CD4-positive, alpha-beta memory T cell (primary cell): Measurements from ENCODE around the gene MPP3. TPM values are rescaled to one million over a fixed set of nuclear protein-coding genes. Genes with fewer than 3 reads are reported as not detected.

Experiments used
- CTCF ChIA-PET: fragments of 350-600 bp; sonication (Branson Sonifier 250); formaldehyde crosslinking; loops from one replicate; lab custom pipeline; 2021; ENCODE audit warnings: inconsistent platforms; ENCODE audit not compliant: partially characterized antibody; lab: Charles Lee
- POLR2A ChIA-PET: fragments of 350-600 bp; sonication (Branson Sonifier 250); formaldehyde crosslinking; loops from one replicate; lab custom pipeline; 2021; ENCODE audit not compliant: partially characterized antibody; lab: Charles Lee
- DNase-seq, 5 donors: peaks; one replicate each; pipeline versions ENCODE4 v3.0.0 to v3.0.0-alpha.2; 2020 to 2022; ENCODE audit warnings: mixed read lengths in 1 of 5
- H3K27ac ChIP-seq: one replicate; pipeline ENCODE4 v1.7.0; 2013; ENCODE audit warnings: low read depth, low read length
- H3K27me3 ChIP-seq: 2 replicates; pipeline ENCODE4 v1.7.0; 2013; ENCODE audit warnings: mild to moderate bottlenecking, low read length, moderate library complexity; ENCODE audit not compliant: insufficient read depth
- H3K36me3 ChIP-seq: 2 replicates; pipeline ENCODE4 v1.7.0; 2013; ENCODE audit warnings: mild to moderate bottlenecking, low read length, moderate library complexity; ENCODE audit not compliant: insufficient read depth
- H3K4me1 ChIP-seq: 2 replicates; pipeline ENCODE4 v1.7.0; 2013; ENCODE audit warnings: mild to moderate bottlenecking, low read length, moderate library complexity; ENCODE audit not compliant: insufficient read depth
- H3K4me3 ChIP-seq, 2 donors: one replicate each; pipeline ENCODE4 v1.7.0; 2013; ENCODE audit warnings: low read length in 2 of 2, mild to moderate bottlenecking in 1 of 2
- H3K9me3 ChIP-seq, 2 donors: one replicate each; pipeline ENCODE4 v1.7.0; 2013; ENCODE audit warnings: low read length in 2 of 2, control low read depth in 1 of 2; ENCODE audit not compliant: control insufficient read depth in 1 of 2
- H3K27ac Mint-ChIP-seq, 7 donors: one replicate each; pipeline ENCODE4 v1.8.0; 2020 to 2021; ENCODE audit warnings: mixed read lengths in 7 of 7, mild to moderate bottlenecking in 6 of 7, inconsistent platforms in 3 of 7, moderate library complexity in 3 of 7
- H3K27me3 Mint-ChIP-seq, 2 donors: one replicate each; pipeline ENCODE4 v1.8.0; 2020 to 2021; ENCODE audit warnings: mixed read lengths in 2 of 2
- H3K36me3 Mint-ChIP-seq, 2 donors: one replicate each; pipeline ENCODE4 v1.8.0; 2020 to 2021; ENCODE audit warnings: mixed read lengths in 2 of 2, inconsistent platforms in 1 of 2, mild to moderate bottlenecking in 1 of 2
- H3K4me1 Mint-ChIP-seq, 4 donors: one replicate each; pipeline ENCODE4 v1.8.0; 2020 to 2021; ENCODE audit warnings: mixed read lengths in 4 of 4, mild to moderate bottlenecking in 1 of 4
- H3K4me3 Mint-ChIP-seq, 8 donors: one replicate each; pipeline ENCODE4 v1.8.0; 2020 to 2021; ENCODE audit warnings: mixed read lengths in 8 of 8, mild to moderate bottlenecking in 7 of 8, moderate library complexity in 6 of 8, inconsistent platforms in 3 of 8
- H3K9me3 Mint-ChIP-seq, 8 donors: one replicate each; pipeline ENCODE4 v1.8.0; 2020 to 2021; ENCODE audit warnings: mixed read lengths in 8 of 8, mild to moderate bottlenecking in 5 of 8, inconsistent platforms in 3 of 8, moderate library complexity in 1 of 8
- intact Hi-C: fragments of 100-400 bp; cut with micrococcal nuclease; formaldehyde crosslinking; loops from one replicate; pipeline ENCODE4 v1.15.1; 2023
- polyA plus RNA-seq, 2 donors: library from polyadenylated mRNA; unstranded; fragments of 300-500 nt; fragmentation: Illumina TruSeq; gene quantifications; one replicate each; pipeline ENCODE4 v1.2.3, GENCODE V29; 2021
- total RNA-seq, 2 experiments: library from RNA; stranded (reverse); gene quantifications; one replicate each; pipeline ENCODE4 v1.2.3, GENCODE V29; 2021

MPP3 gene
- total and polyA plus RNA-seq, 4 experiments from 2014 or later = 0.30 to 0.32 TPM; not detected in 2

DNA sequence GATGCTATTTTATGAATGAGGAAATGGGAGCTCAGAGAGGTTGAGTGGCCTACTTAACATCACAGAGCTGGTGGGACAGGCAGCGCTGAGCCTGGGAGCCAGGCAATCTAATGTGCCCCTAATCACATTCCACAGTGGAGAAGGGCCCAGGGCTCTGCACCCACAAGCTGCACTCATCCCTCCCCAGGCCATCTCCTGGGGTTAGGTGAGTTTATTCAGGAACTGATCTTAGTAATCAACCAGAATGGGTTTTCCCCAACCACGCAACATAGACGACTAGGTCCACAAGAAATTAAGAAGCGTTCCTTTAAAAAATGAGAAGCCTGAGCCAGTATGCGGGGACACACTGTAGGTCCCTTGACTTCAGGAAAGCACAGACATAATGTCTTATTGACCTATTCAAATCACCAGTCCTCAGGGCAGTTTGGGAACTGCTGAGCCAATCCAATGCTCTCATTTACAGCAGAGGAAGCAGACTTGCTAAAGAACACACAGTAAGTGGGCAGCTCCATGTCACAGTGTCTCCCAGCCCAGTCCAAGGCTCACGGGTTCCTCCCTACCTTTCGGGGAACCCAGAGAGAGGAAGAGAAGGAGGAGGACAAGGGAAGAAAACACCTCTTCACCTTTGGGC lies 2.3 kb downstream of the MPP3 start:
- Histone ChIP-seq H3K4me1 (peaks cover 13% of the 10 kb centered on the region), H3K4me3 (no peak overlapping the region), H3K9me3 (no peaks in the 10 kb centered on the region), H3K36me3 (no peaks in the 10 kb centered on the region), H3K27ac (no peak overlapping the region), H3K27me3 (peaks cover 13% of the 10 kb centered on the region)
- CTCF ChIA-PET = interaction anchor here (0.6 to 1.6 kb wide), 2 partner anchors 16 to 534 kb away, joined by 4 to 6 read pairs; partner anchors contain the start of gene CD300LG
- Mint-ChIP-seq H3K36me3 (no peaks in the 10 kb centered on the region), H3K9me3 (no peaks in the 10 kb centered on the region), H3K4me3 (peak overlapping the region in 7 of 8 donors; percentile 32 to 80 (median 58)), H3K4me1 (peaks cover 5 to 27% (median 17%) of the 10 kb centered on the region in 4 donors), H3K27ac (peak overlapping the region in 2 of 7 donors; percentile 43 to 55), H3K27me3 (peaks cover 9 to 16% of the 10 kb centered on the region in 2 donors)
- POLR2A ChIA-PET = no interaction called here
- intact Hi-C loops = no loop called here
- no peak for DNase-seq

GRCh38 chr17:43829738-43830137 lies 3.2 kb downstream of the MPP3 start:
- POLR2A ChIA-PET = no interaction called here
- peaks cover 5 to 27% (median 17%) of the 10 kb centered on the region in 4 donors for H3K4me1 Mint-ChIP-seq
- no peaks in the 10 kb centered on the region for H3K9me3 Mint-ChIP-seq
- CTCF ChIA-PET = interaction anchor here (1.6 kb wide), 1 partner anchor 17 kb away, joined by 6 read pairs; the partner anchor contains the start of gene CD300LG
- no peak overlapping the region for H3K4me3 Mint-ChIP-seq
- Histone ChIP-seq H3K27me3 (peaks cover 13% of the 10 kb centered on the region), H3K4me1 (peaks cover 13% of the 10 kb centered on the region), H3K9me3 (no peaks in the 10 kb centered on the region), H3K36me3 (no peaks in the 10 kb centered on the region), H3K4me3 (no peak overlapping the region), H3K27ac (no peak overlapping the region)
- peaks cover 9 to 16% of the 10 kb centered on the region in 2 donors for H3K27me3 Mint-ChIP-seq
- intact Hi-C loops = no loop called here
- no peaks in the 10 kb centered on the region for H3K36me3 Mint-ChIP-seq
- DNase-seq = no peak
- H3K27ac Mint-ChIP-seq = no peak overlapping the region

GRCh38 chr17:43827596-43827995 lies 5.3 kb downstream of the MPP3 start:
- DNase-seq = no peak
- H3K4me3 Mint-ChIP-seq = no peak overlapping the region
- ChIA-PET POLR2A (interaction anchor here (0.5 kb wide), 1 partner anchor 9 kb away, joined by 3 read pairs; no protein-coding TSS in a partner anchor), CTCF (interaction anchor here (1.8 kb wide), 1 partner anchor 19 kb away, joined by 7 read pairs; the partner anchor contains the start of gene CD300LG)
- H3K27me3 ChIP-seq = no peaks in the 10 kb centered on the region
- no peak overlapping the region for H3K4me3 ChIP-seq
- peaks cover 2 to 5% of the 10 kb centered on the region in 2 donors for H3K27me3 Mint-ChIP-seq
- no peaks in the 10 kb centered on the region for H3K36me3 ChIP-seq
- H3K27ac ChIP-seq = no peak overlapping the region
- no peaks in the 10 kb centered on the region for H3K9me3 ChIP-seq
- H3K4me1 ChIP-seq = peaks cover 5% of the 10 kb centered on the region
- H3K36me3 Mint-ChIP-seq = no peaks in the 10 kb centered on the region
- intact Hi-C loops = no loop called here
- H3K27ac Mint-ChIP-seq = no peak overlapping the region
- H3K9me3 Mint-ChIP-seq = no peaks in the 10 kb centered on the region
- H3K4me1 Mint-ChIP-seq = peaks cover 0 to 18% (median 9%) of the 10 kb centered on the region in 4 donors

- Mint-ChIP-seq H3K27ac (no peak overlapping the region), H3K4me3 (no peak overlapping the region), H3K27me3 (peaks cover 2 to 5% of the 10 kb centered on the region in 2 donors), H3K9me3 (no peaks in the 10 kb centered on the region), H3K4me1 (peaks cover 0 to 7% (median 3%) of the 10 kb centered on the region in 4 donors), H3K36me3 (no peaks in the 10 kb centered on the region)
- no peaks in the 10 kb centered on the region for H3K36me3 ChIP-seq
- H3K27ac ChIP-seq = no peak overlapping the region
- H3K27me3 ChIP-seq = no peaks in the 10 kb centered on the region
- intact Hi-C loops = no loop called here
- ChIA-PET POLR2A (no interaction called here), CTCF (interaction anchor here (1.3 to 1.8 kb wide), 2 partner anchors 20 to 132 kb away, joined by 4 to 7 read pairs; partner anchors contain the start of gene CD300LG)
- no peak overlapping the region for H3K4me3 ChIP-seq
- no peaks in the 10 kb centered on the region for H3K4me1 ChIP-seq
- DNase-seq = no peak
- H3K9me3 ChIP-seq = no peaks in the 10 kb centered on the region
Observed at GRCh38 chr17:43826206-43826605, 6.7 kb downstream of the MPP3 start.

DNA sequence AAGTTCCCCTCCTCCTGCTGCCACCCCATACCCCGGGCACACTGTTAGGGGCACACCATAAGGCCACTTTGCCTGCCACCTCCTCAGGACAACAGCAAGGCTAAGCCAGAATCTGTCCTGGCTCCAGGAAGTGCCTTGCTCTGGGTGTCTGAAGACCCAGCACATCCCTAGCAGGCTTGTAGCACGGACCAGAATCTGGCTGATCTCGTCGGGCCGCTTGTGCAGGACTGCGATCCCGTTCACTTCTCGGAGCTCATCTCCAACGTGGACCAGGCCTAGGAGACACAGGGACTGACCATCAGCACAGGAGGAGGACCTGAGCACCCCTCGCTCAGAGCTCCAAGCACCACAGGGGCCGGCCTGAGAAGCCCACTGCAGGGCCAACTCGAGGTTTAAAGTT lies 7.4 kb downstream of the MPP3 start:
- H3K9me3 ChIP-seq = no peaks in the 10 kb centered on the region
- H3K27me3 ChIP-seq = no peaks in the 10 kb centered on the region
- no peak for DNase-seq
- no peaks in the 10 kb centered on the region for H3K36me3 ChIP-seq
- no peak overlapping the region for H3K4me3 Mint-ChIP-seq
- no peaks in the 10 kb centered on the region for H3K27me3 Mint-ChIP-seq
- CTCF ChIA-PET = interaction anchor here (1.1 kb wide), 1 partner anchor 21 kb away, joined by 3 read pairs; no protein-coding TSS in a partner anchor
- no peak overlapping the region for H3K27ac ChIP-seq
- H3K36me3 Mint-ChIP-seq = no peaks in the 10 kb centered on the region
- no peak overlapping the region for H3K4me3 ChIP-seq
- POLR2A ChIA-PET = no interaction called here
- no peak overlapping the region for H3K27ac Mint-ChIP-seq
- no peaks in the 10 kb centered on the region for H3K4me1 ChIP-seq
- H3K9me3 Mint-ChIP-seq = no peaks in the 10 kb centered on the region
- H3K4me1 Mint-ChIP-seq = peaks cover 0 to under 1% (median 0%) of the 10 kb centered on the region in 4 donors
- intact Hi-C loops = no loop called here

GRCh38 chr17:43823350-43824084 lies 9.4 kb downstream of the MPP3 start:
- no peaks in the 10 kb centered on the region for H3K4me1 Mint-ChIP-seq
- H3K9me3 ChIP-seq = no peaks in the 10 kb centered on the region
- H3K4me1 ChIP-seq = no peaks in the 10 kb centered on the region
- POLR2A ChIA-PET = interaction anchor here (0.6 kb wide), 1 partner anchor 607 kb away, joined by 6 read pairs; no protein-coding TSS in a partner anchor
- no peak for DNase-seq
- no peaks in the 10 kb centered on the region for H3K9me3 Mint-ChIP-seq
- no peak overlapping the region for H3K4me3 Mint-ChIP-seq
- intact Hi-C loops = no loop called here
- no peaks in the 10 kb centered on the region for H3K27me3 Mint-ChIP-seq
- no peaks in the 10 kb centered on the region for H3K36me3 ChIP-seq
- H3K27me3 ChIP-seq = no peaks in the 10 kb centered on the region
- no peaks in the 10 kb centered on the region for H3K36me3 Mint-ChIP-seq
- CTCF ChIA-PET = no interaction called here
- H3K4me3 ChIP-seq = no peak overlapping the region
- no peak overlapping the region for H3K27ac ChIP-seq
- H3K27ac Mint-ChIP-seq = no peak overlapping the region

DNA sequence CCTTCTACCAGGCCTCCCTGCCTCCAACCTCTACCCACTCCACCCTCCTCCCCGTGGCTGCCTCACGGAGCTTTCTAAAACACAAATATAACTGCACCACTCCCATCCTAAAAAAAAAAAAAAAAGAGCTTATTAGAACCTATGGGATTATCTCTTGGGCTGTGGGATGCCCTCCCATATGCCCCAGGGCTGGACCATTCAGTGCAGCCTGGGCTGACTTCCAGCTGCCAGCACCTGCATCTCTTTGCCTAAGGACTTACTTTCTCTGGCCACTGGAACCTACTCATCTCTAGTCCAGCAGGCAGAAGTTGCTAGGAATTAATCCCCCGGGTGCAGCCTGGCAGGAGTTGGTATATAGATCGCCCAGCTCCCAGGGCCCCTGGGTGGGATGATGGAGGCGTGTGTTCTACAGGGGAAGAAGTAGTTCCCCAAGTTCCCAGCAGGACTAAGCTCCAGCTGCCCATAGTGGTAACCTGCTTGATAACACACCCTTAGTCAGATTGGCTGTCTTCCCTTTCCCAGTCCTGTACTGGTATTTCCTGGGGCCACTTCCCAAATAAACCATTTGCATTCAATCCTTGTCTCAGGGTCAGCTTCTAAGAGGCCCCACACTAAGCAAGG lies 10.3 kb downstream of the MPP3 start:
- no peak overlapping the region for H3K27ac Mint-ChIP-seq
- H3K4me3 Mint-ChIP-seq = no peak overlapping the region
- H3K27ac ChIP-seq = no peak overlapping the region
- no peaks in the 10 kb centered on the region for H3K9me3 Mint-ChIP-seq
- H3K9me3 ChIP-seq = no peaks in the 10 kb centered on the region
- no peak for DNase-seq
- no peaks in the 10 kb centered on the region for H3K27me3 ChIP-seq
- no peak overlapping the region for H3K4me3 ChIP-seq
- no peaks in the 10 kb centered on the region for H3K27me3 Mint-ChIP-seq
- intact Hi-C loops = no loop called here
- H3K36me3 Mint-ChIP-seq = no peaks in the 10 kb centered on the region
- ChIA-PET POLR2A (no interaction called here), CTCF (no interaction called here)
- H3K4me1 ChIP-seq = no peaks in the 10 kb centered on the region
- no peaks in the 10 kb centered on the region for H3K4me1 Mint-ChIP-seq
- no peaks in the 10 kb centered on the region for H3K36me3 ChIP-seq
